KOPT-K1 (cell line): ENCODE data around the gene EHBP1L1.

Experiments used
- H3K27ac ChIP-seq: fragments of 200-600 bp; sonication (generic); 2 replicates; pipeline ENCODE4 v1.5.1; 2016; ENCODE audit warnings: antibody characterized with exemption, mild to moderate bottlenecking, low read depth, low read length; ENCODE audit not compliant: poor library complexity, severe bottlenecking
- H3K36me3 ChIP-seq: fragments of 200-600 bp; sonication (generic); 2 replicates; pipeline ENCODE4 v1.5.1; 2017; ENCODE audit warnings: antibody characterized with exemption, mild to moderate bottlenecking, low read length, moderate library complexity; ENCODE audit not compliant: insufficient read depth
- H3K9me3 ChIP-seq: fragments of 200-600 bp; sonication (generic); 2 replicates; pipeline ENCODE4 v1.5.1; 2017; ENCODE audit warnings: antibody characterized with exemption, low read length, mild to moderate bottlenecking; ENCODE audit not compliant: insufficient read depth, poor library complexity, severe bottlenecking

Gene EHBP1L1

GRCh38 chr11:65540290-65541092, 35.4 kb upstream of the EHBP1L1 start:
- Histone ChIP-seq H3K36me3 (peaks cover 23% of the 10 kb centered on the region), H3K27ac (peak overlapping the region; percentile 66), H3K9me3 (no peaks in the 10 kb centered on the region)

- no peaks in the 10 kb centered on the region for H3K9me3 ChIP-seq
- peak overlapping the region; percentile 66 for H3K27ac ChIP-seq
- peaks cover 21% of the 10 kb centered on the region for H3K36me3 ChIP-seq
These were observed 34.5 kb upstream of the EHBP1L1 start for GRCh38 chr11:65541093-65541982.

GRCh38 chr11:65542738-65543390, 33.0 kb upstream of the EHBP1L1 start:
- H3K36me3 ChIP-seq: peaks cover 10% of the 10 kb centered on the region
- H3K9me3 ChIP-seq: no peaks in the 10 kb centered on the region
- H3K27ac ChIP-seq: no peak overlapping the region

GRCh38 chr11:65545853-65546216, 30.0 kb upstream of the EHBP1L1 start:
- peak overlapping the region; percentile 58 for H3K27ac ChIP-seq
- H3K9me3 ChIP-seq: no peaks in the 10 kb centered on the region
- H3K36me3 ChIP-seq: no peaks in the 10 kb centered on the region

- no peaks in the 10 kb centered on the region for H3K9me3 ChIP-seq
These were observed 29.5 kb upstream of the EHBP1L1 start for GRCh38 chr11:65546217-65546958.

GRCh38 chr11:65547446-65548125, 28.3 kb upstream of the EHBP1L1 start:
- H3K27ac ChIP-seq: peak overlapping the region; percentile 58
- H3K9me3 ChIP-seq: no peaks in the 10 kb centered on the region
- H3K36me3 ChIP-seq: no peaks in the 10 kb centered on the region

More at GRCh38 chr11:65546217-65546958, 29.5 kb upstream of the EHBP1L1 start:
- H3K36me3 ChIP-seq: no peaks in the 10 kb centered on the region
- peak overlapping the region; percentile 58 for H3K27ac ChIP-seq

- H3K36me3 ChIP-seq: no peaks in the 10 kb centered on the region
- H3K9me3 ChIP-seq: no peaks in the 10 kb centered on the region
- peak overlapping the region; percentile 58 for H3K27ac ChIP-seq
These were observed 27.5 kb upstream of the EHBP1L1 start for GRCh38 chr11:65548395-65548794.

- Histone ChIP-seq H3K36me3 (no peaks in the 10 kb centered on the region), H3K27ac (peak overlapping the region; percentile 58)
These were observed 26.8 kb upstream of the EHBP1L1 start for GRCh38 chr11:65549096-65549495.

GRCh38 chr11:65551572-65552387, 24.1 kb upstream of the EHBP1L1 start:
- Histone ChIP-seq H3K27ac (peak overlapping the region; percentile 59), H3K9me3 (no peaks in the 10 kb centered on the region), H3K36me3 (no peaks in the 10 kb centered on the region)

More at GRCh38 chr11:65549096-65549495, 26.8 kb upstream of the EHBP1L1 start:
- no peaks in the 10 kb centered on the region for H3K9me3 ChIP-seq

- Histone ChIP-seq H3K27ac (peak overlapping the region; percentile 59), H3K36me3 (no peaks in the 10 kb centered on the region), H3K9me3 (no peaks in the 10 kb centered on the region)
These were observed 23.4 kb upstream of the EHBP1L1 start for GRCh38 chr11:65552388-65552951.

- H3K36me3 ChIP-seq: no peaks in the 10 kb centered on the region
- no peaks in the 10 kb centered on the region for H3K9me3 ChIP-seq
- H3K27ac ChIP-seq: peak overlapping the region; percentile 67
These were observed 22.4 kb upstream of the EHBP1L1 start for GRCh38 chr11:65553301-65554001.

- H3K9me3 ChIP-seq: no peaks in the 10 kb centered on the region
- H3K36me3 ChIP-seq: no peaks in the 10 kb centered on the region
- H3K27ac ChIP-seq: peak overlapping the region; percentile 67
These were observed 21.6 kb upstream of the EHBP1L1 start for GRCh38 chr11:65554057-65554818.
